ENCODE measurements around the gene TAAR9.

The TAAR9 gene

GRCh38 chr6:132537977-132538376, at the start of gene TAAR9:
Gene TAAR9 (plus strand): TSS chr6:132538277. CDS start chr6:132538290, 13 bp downstream.
- DNase-seq, result no peak

GRCh38 chr6:132489376-132489775, 48.7 kb upstream of the TAAR9 start:
- DNase-seq, result no peak

GRCh38 chr6:132490024-132490423, 48.1 kb upstream of the TAAR9 start:
- peak; percentile 24 for DNase-seq

GRCh38 chr6:132490478-132491204, 47.4 kb upstream of the TAAR9 start:
- DNase-seq, result no peak

GRCh38 chr6:132491303-132491702, 46.8 kb upstream of the TAAR9 start:
- DNase-seq, result no peak

GRCh38 chr6:132491881-132492280, 46.2 kb upstream of the TAAR9 start:
- DNase-seq, result no peak

- no peak for DNase-seq
Measured at GRCh38 chr6:132494954-132495353, 43.1 kb upstream of the TAAR9 start.

- DNase-seq, result no peak
Measured at GRCh38 chr6:132495604-132496079, 42.4 kb upstream of the TAAR9 start.

- no peak for DNase-seq
Measured at GRCh38 chr6:132496519-132497180, 41.4 kb upstream of the TAAR9 start.

GRCh38 chr6:132498638-132499037, 39.4 kb upstream of the TAAR9 start:
- DNase-seq, result no peak

GRCh38 chr6:132499757-132500156, 38.3 kb upstream of the TAAR9 start:
- no peak for DNase-seq

- DNase-seq, result no peak
Measured at GRCh38 chr6:132504757-132505156, 33.3 kb upstream of the TAAR9 start.

- no peak for DNase-seq
Measured at GRCh38 chr6:132505158-132505557, 32.9 kb upstream of the TAAR9 start.

- no peak for DNase-seq
Measured at GRCh38 chr6:132506461-132506860, 31.6 kb upstream of the TAAR9 start.

- no peak for DNase-seq
Measured at GRCh38 chr6:132506869-132507808, 30.9 kb upstream of the TAAR9 start.

GRCh38 chr6:132511210-132511830, 26.8 kb upstream of the TAAR9 start:
- no peak for DNase-seq

GRCh38 chr6:132511831-132512220, 26.3 kb upstream of the TAAR9 start:
- DNase-seq, result no peak

- DNase-seq, result no peak
Measured at GRCh38 chr6:132512342-132512637, 25.8 kb upstream of the TAAR9 start.

GRCh38 chr6:132512638-132513632, 25.1 kb upstream of the TAAR9 start, which contains the start of gene STX7:
Gene STX7 (minus strand): TSS chr6:132513116. CDS start chr6:132503530, 9,586 bp downstream.
- DNase-seq, result peak; percentile 92

- no peak for DNase-seq
Measured at GRCh38 chr6:132513831-132514545, 24.1 kb upstream of the TAAR9 start.

- DNase-seq, result no peak
Measured at GRCh38 chr6:132515386-132515785, 22.7 kb upstream of the TAAR9 start.
